Glomerular visceral epithelial cell (primary cell): ENCODE measurements around the gene CILP2.

Source experiments
- DNase-seq: peaks from one replicate; pipeline ENCODE4 v3.0.0-alpha.2; 2016; ENCODE audit errors: extremely low spot score

Gene CILP2

GRCh38 chr19:19538061-19538784 lies at the start of gene CILP2:
Gene CILP2 (plus strand): TSS chr19:19538265. CDS start chr19:19538350, 85 bp downstream.
- peak; percentile 26 for DNase-seq

- DNase-seq, result peak; percentile 90
Measured at GRCh38 chr19:19488875-19489690, 49.0 kb upstream of the CILP2 start.

- DNase-seq, result peak; percentile 15
Measured at GRCh38 chr19:19489804-19490204, 48.3 kb upstream of the CILP2 start.

- DNase-seq, result peak; percentile 83
Measured at GRCh38 chr19:19490214-19490968, 47.7 kb upstream of the CILP2 start.

GRCh38 chr19:19491321-19492025 lies 46.6 kb upstream of the CILP2 start:
- DNase-seq, result no peak

GRCh38 chr19:19492026-19492610 lies 45.9 kb upstream of the CILP2 start:
- DNase-seq, result no peak

- no peak for DNase-seq
Measured at GRCh38 chr19:19493841-19494546, 44.1 kb upstream of the CILP2 start.

GRCh38 chr19:19495614-19496603 lies 42.2 kb upstream of the CILP2 start:
- no peak for DNase-seq

GRCh38 chr19:19498255-19498991 lies 39.6 kb upstream of the CILP2 start:
- no peak for DNase-seq

GRCh38 chr19:19499272-19499995 lies 38.6 kb upstream of the CILP2 start:
- no peak for DNase-seq

- DNase-seq, result no peak
Measured at GRCh38 chr19:19500975-19501644, 37.0 kb upstream of the CILP2 start.

- DNase-seq, result no peak
Measured at GRCh38 chr19:19501798-19502197, 36.3 kb upstream of the CILP2 start.

- DNase-seq, result no peak
Measured at GRCh38 chr19:19502281-19502680, 35.8 kb upstream of the CILP2 start.

- DNase-seq, result no peak
Measured at GRCh38 chr19:19502808-19503602, 35.1 kb upstream of the CILP2 start.

- DNase-seq, result no peak
Measured at GRCh38 chr19:19504754-19505668, 33.1 kb upstream of the CILP2 start.
